ENCODE data around the gene IFNG-AS1.
A peak's percentile ranks its signal among the peaks of the same experiment; 100 is the strongest.

The IFNG-AS1 gene
- total RNA-seq: 0.42 to 6.0 (median 1.4) reads per million in 3 experiments

- peak; percentile 20 for DNase-seq
Measured at GRCh38 chr12:67989184-67989920, at the start of gene IFNG-AS1. TSS of gene IFNG-AS1 (plus strand) at chr12:67989447.

DNA sequence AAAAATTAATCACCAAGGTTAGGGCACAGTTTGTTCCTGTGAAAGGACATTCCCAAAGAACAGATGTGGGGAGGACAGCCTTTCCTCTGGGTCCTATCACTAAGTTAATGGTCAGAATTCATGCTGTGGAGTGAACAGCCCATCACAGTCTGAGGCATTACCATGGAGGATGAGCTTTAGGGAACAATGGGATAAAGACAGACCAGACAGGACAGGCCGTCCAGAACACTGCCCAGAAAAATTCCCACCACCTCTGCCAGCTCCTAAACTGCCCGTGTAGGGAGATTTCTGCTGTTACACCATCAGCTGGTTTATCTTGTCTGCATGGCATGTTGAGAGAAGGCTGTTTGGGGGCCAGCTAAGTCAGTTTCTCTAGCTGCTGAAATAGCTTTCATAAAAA is 49.6 kb upstream of the IFNG-AS1 start:
- DNase-seq: no peak

DNA sequence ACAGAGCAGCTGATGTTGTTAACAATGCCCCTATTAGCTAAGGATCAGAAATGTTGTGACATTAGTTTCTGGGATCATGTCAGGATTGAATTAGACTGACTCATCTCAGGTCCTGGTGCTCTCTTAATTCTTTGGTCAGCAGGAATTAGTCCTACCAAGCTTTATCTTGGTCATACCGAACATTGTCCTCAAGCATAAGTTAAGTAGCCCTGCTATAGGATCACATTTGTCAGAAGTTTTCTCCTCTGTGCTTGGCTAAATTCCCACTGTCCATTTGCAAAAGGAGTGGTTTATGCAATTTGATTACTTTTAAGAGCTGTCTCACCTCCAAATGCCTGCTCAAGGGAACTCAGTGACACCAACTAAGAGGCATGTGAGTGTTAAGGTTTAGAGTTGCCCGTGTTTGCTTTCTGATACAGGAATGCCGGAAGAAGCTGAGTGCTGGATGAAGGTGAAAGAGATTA is 48.4 kb upstream of the IFNG-AS1 start:
- DNase-seq: no peak

DNA sequence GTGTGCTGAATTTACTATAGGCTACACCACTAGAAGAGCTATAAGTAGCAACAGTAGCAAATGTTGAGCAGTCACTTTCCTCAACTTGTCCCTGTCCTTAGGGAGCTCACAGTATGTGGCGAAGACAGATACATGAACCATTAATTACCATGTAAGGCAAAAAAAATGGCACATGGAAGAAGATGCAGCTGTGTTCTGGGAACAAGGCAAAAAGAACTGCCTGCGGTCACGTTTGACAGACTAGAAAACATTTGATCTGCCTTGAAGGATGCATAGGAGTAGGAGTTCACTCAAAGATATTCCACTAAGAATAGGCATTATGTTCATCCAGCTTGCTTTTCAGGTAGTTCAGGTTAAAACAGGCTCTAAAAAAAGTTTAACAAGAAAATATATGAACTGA is 46.5 kb upstream of the IFNG-AS1 start:
- no peak for DNase-seq

DNA sequence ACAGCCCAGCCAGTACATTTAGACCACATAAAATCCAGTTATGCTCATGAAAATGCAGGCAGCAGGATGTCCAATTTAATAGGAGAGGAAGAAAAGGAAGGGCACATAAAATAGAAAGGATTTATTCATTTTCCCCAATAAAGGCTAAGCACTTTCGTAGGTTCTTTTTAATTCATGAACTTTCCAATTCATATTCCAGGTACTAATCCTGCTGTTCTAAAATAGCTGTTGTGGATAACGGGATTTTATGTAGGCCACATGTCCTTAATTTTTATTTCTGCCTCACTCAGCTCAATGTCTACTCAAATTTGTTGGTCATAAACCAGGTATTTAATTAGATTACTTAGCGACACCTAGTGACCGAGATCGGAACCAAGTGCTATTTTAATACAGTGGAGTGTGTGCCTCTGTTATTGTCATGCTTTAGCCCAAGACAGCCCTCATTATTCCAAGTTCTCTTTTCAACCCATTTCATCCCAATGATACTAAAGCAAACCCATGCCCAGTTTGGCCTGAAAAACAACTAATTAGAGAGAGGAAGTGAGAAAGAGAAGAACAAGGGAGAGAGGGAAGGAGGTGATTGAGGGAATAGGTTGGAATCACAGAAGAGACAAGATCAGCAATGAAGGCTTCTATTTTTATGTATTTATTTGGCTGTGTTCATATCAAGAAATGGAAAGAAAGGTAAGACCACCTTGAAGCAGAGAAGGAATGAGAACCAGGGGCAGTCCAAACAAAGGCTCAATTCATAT is 45.9 kb upstream of the IFNG-AS1 start:
- peak; percentile 60 for DNase-seq

GRCh38 chr12:67944093-67944492 is 45.2 kb upstream of the IFNG-AS1 start:
- no peak for DNase-seq

DNA sequence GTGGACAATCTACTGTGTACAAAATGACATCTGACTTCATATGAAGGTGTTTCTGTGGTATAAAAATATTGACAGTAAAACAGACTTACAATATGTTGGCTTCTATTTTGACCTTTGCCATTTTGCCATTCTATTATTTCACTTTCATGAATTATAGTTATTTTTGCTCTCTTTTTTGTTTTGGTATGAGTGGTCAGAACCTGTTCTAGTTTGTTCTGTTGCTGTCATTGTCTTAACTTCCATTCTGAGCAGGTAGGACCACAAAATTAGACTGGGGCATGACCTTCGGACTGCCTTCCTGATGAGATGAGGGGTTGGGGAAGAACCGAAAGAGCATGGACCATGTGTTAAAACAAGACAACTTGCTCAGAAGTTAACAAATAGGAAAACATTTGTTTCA is 36.5 kb upstream of the IFNG-AS1 start:
- no peak for DNase-seq

DNA sequence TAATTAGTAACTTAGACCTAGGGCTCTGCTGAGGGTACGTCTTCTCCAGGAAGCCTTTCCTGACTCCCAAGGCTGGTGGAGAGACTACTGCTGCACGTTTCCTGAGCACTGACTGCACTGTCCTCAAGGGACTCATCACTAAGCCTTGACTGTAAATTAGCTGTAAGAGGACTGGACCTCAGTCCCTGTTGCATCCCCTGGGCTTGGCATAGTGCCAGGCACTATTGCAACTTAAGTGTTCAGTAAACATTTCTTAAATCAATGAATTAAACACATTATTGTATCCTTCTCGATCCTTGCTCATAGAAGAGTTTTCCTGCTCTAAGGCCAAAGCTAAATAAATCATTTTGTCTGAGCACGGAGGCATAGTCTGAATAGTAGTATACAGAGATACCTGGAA is 31.9 kb upstream of the IFNG-AS1 start:
- no peak for DNase-seq

DNA sequence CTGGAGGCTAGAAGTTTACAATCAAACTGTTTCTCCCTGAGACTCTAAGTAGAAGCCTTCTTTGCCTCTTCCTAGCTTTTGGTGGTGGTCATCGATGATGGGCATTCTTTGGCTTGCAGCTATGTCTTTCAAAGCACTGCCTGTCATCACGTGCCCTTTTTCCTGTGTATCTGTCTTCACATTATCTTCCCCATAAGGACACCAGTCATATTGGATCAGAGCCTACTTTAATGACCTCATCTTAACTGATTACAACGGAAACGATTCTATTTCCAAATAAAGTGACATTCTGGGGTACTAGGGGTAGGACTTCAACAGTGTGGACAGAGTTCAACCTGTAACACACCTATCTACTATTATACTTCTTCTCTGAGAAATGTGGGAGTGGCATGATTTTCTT is 31.1 kb upstream of the IFNG-AS1 start:
- DNase-seq: no peak

- DNase-seq: no peak
Measured at GRCh38 chr12:67964456-67964855, 24.8 kb upstream of the IFNG-AS1 start.

- DNase-seq: no peak
Measured at GRCh38 chr12:67966560-67966959, 22.7 kb upstream of the IFNG-AS1 start.

- DNase-seq: no peak
Measured at GRCh38 chr12:67968321-67968720, 20.9 kb upstream of the IFNG-AS1 start.

DNA sequence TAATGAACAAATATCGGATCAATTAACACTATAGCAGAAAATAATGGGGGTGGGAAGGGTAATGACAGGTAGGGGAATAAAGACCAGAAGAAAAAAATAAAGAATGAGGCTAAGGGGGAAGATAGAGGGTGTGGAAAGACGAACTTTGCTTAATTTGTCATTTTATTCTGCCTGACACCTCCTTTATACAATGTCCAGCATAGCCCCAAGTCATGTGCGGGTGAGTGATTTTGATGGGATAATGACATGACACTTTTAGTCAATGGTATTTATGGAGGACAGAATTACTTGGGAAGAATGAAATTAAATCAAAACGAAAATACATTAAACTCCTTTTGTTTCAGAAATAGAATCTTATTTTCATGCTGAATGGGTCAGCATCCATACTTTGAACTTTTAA is 20.5 kb upstream of the IFNG-AS1 start:
- DNase-seq: no peak

- no peak for DNase-seq
Measured at GRCh38 chr12:67969134-67969802, 20.0 kb upstream of the IFNG-AS1 start.

GRCh38 chr12:67977668-67978067 is 11.6 kb upstream of the IFNG-AS1 start:
- DNase-seq: no peak

GRCh38 chr12:67980391-67980790 is 8.9 kb upstream of the IFNG-AS1 start:
- DNase-seq: no peak

GRCh38 chr12:67981287-67982162 is 7.7 kb upstream of the IFNG-AS1 start:
- no peak for DNase-seq

GRCh38 chr12:67982164-67982563 is 7.1 kb upstream of the IFNG-AS1 start:
- no peak for DNase-seq

DNA sequence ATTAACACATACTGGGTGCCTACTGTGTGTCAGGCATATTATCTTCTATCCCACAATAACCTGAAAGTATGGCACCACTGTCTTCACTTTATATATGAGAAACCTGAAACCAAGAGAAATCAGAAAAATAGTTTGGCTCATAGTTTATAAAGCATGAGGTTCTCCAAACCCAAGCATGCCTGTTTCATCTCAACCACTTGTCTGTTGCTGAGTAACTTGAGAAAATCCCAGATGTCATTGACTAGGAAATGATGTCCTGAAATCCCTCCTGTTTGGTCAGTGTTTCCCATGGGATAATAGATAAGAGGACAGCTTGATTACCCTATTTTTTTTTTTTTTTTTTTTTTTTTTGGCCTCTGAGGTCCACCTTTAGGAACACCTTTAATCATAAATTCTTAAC is 2.6 kb upstream of the IFNG-AS1 start:
- DNase-seq: no peak

DNA sequence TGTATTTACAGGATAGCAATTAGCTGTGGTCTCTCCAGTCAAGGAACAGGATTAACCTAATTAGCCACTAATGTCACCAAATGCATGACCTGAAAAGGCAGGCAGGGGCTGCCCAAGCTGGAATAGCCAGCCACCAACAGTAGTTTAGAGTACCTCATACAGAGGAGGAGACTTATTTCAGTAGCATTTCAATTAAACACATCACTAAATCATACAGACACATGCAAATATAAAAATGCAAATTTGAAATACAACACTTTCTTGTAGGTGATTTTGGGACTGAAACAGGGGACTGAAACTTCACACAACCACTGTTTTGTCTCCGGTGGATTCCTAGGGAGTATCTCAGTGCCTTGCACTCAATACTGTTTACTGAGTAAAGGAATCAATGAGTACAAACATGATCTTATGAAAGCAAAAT is 636 bp upstream of the IFNG-AS1 start:
- DNase-seq: no peak

DNA sequence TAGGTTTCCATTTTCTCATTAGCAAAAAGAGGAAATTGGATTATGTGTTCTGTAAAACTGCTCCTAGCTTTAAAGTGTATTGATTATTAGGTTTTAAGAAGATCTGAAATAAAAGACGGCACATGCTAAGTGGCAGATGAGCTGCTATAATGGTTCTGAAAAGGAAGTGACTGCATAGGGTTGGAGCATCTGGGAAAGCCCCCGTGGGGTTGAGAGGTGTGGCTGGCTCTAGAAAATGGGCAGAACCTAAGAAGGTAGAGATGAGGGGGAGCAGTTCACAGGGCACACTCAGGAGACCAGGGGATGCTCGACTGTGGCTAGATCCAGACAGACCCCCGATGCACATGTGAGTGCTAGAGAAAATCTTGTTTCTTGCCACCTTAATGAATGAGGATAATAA is 1.9 kb downstream of the IFNG-AS1 start:
- peak; percentile 40 for DNase-seq

- no peak for DNase-seq
Measured at GRCh38 chr12:67993143-67993542, 3.9 kb downstream of the IFNG-AS1 start.

- DNase-seq: no peak
Measured at GRCh38 chr12:67994046-67994445, 4.8 kb downstream of the IFNG-AS1 start.

All from central memory CD4-positive, alpha-beta T cell (primary cell).